Cardiac fibroblast (primary cell): ENCODE results near the gene SETSIP.
A peak's percentile ranks its signal among the peaks of the same experiment; 100 is the strongest.
"Not testable (repeated sequence)": the region's sequence is repeated elsewhere in the genome, so short reads cannot be mapped to it uniquely, and the experiment has no call there.

Experiments used
- DNase-seq, 2 donors: peaks; one replicate each; pipeline versions ENCODE4 v3.0.0 to v3.0.0-alpha.2; 2010; ENCODE audit warnings: low read depth in 2 of 2
- H3K4me3 ChIP-seq, 2 donors: replicated peaks in 1 of 2; 1 replicate in 1 of 2; 2 replicates in 1 of 2; pipeline ENCODE4 v1.5.1; 2011; ENCODE audit warnings: low read depth in 2 of 2, low read length in 2 of 2, mild to moderate bottlenecking in 2 of 2, moderate library complexity in 1 of 2
- TF ChIP-seq, protein P1 (sequence below): IDR thresholded peaks from one replicate; pipeline ENCODE4 v1.5.1; 2011; ENCODE audit warnings: low read depth, mild to moderate bottlenecking, low read length, inconsistent platforms

The SETSIP gene

DNA sequence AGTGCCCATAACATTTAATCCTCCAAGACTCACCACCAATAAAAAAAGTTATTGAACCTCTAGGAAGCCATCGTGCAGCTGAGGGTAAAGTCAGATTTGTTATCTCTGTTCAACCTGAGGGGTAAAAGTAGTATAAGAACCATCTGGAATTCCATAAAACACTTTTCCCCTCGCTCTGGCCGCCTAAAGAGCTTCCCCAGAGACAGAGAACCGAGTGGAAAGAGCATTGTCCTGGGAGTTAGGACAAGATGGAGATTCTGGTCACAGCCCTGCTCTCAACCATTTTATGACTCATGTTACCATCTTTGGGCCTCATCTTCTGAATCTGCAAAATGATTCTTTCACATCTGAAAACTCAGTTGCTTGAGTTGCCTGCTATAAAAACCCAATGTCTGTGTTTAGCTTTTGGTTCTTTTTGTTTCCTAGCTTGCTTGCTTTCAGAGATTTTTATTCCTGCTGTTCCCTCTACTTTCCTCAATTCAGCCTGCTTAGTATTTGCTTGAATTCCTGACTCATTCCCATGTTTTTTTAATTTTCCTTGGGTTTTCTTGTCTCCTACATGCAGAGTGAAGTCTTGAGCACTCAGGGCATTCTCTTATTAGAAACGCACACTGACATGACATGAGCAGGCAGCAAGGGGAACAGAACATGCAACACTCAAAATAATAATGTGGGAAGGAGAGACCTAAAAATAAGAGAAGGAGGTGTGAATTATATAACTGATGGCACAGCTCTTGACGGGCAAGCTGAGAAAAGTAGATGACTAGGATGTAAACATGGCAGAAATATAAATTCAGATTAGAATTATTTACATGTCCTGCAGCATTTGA, 43.7 kb downstream of the SETSIP start:
- no peak for DNase-seq
- TF ChIP-seq, protein P1, sequence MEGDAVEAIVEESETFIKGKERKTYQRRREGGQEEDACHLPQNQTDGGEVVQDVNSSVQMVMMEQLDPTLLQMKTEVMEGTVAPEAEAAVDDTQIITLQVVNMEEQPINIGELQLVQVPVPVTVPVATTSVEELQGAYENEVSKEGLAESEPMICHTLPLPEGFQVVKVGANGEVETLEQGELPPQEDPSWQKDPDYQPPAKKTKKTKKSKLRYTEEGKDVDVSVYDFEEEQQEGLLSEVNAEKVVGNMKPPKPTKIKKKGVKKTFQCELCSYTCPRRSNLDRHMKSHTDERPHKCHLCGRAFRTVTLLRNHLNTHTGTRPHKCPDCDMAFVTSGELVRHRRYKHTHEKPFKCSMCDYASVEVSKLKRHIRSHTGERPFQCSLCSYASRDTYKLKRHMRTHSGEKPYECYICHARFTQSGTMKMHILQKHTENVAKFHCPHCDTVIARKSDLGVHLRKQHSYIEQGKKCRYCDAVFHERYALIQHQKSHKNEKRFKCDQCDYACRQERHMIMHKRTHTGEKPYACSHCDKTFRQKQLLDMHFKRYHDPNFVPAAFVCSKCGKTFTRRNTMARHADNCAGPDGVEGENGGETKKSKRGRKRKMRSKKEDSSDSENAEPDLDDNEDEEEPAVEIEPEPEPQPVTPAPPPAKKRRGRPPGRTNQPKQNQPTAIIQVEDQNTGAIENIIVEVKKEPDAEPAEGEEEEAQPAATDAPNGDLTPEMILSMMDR = no peak
- H3K4me3 ChIP-seq = no peak overlapping the region

DNA sequence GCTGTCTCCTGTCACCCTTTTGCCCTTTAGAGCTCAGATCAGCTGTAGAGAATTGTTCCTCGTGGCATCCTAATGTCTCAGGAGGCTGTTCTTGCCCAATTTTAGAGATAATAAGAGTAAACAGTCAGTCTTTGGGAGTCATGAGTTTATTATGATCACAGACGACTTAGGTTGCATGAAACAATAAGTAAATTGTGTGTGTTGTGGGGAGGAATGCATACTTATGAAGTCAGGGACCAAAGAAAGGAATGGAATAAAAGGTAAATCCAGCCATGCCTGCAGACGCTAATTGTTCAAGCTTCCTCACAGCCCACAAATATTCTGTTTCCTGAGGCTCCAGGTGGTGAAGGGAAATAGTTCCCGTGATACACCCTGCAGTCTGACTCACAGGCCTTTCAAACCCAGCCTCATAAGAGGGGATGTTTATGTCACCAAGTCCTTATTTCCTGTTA, 44.5 kb downstream of the SETSIP start:
- H3K4me3 ChIP-seq = peak overlapping the region in 1 of 2 donors; percentile 59
- TF ChIP-seq, protein P1 = no peak
- DNase-seq = peak; percentile 3 to 54

DNA sequence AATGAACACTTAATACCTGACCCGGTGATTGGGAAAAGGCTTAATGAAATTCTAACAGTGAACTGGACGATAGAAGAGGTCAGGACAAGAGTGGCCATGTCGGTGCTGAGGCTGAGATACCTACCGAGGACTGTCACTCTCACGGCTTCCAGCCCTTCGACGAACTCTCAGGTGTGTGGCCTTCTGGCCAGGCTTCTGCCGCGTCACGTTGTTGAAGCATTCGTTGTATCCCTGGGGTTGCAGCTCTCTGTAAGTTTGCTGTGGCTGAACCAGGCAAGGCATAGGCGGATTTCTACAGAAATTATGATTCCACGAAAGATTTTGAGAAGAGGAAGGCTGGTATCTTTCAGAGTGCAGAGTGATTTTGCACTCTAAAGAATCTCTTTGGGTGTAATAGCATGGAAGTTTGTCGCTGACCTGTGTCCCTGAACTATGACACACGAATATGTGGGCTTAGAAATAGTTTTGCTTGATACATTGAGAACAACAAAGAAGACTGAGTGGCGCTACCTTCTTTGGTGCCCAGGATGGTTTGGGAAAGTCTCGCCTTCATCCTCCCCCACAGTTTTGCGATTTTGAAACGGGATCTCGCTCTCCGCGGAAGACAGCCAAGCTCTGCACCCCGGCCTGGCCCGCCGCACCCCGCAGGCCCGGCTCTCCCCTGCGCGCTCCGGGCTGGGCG, 45.8 kb downstream of the SETSIP start:
- DNase-seq = peak in 1 of 2 donors; percentile 1
- peak overlapping the region; percentile 21 to 59 for H3K4me3 ChIP-seq
- TF ChIP-seq, protein P1 = no peak

DNA sequence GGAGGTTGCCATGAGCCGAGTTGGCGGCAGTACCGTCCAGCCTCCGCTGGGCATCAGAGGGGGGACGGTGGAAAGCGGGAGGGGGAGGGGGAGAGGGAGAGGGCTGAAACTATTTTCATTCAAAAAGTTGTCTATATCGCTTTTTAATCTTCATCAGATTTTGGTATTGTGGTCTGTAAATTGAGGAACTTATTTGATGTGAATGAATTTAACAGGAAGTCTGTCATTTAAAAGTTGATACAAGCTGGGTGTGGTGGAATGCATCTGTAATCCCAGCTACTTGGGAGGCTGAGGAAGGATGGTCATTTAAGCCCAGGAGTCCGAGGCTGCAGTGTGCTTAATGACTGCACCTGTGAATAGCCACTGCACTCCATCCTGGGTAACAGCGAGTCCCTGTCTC, 48.4 kb downstream of the SETSIP start:
- no peak overlapping the region for H3K4me3 ChIP-seq
- TF ChIP-seq, protein P1 = no peak
- no peak for DNase-seq

DNA sequence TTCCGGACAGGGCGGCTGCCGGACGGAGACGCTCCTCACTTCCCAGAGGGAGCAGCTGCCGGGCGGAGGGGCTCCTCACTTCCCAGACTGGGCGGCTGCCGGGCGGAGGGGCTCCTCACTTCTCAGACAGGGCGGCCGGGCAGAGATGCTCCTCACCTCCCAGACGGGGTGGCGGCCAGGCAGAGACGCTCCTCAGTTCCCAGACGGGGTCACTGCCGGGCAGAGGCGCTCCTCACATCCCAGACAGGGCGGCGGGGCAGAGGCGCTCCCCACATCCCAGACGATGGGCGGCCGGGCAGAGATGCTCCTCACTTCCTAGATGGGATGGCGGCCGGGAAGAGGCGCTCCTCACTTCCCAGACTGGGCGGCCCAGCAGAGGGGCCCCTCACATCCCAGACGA, 49.2 kb downstream of the SETSIP start:
- H3K4me3 ChIP-seq, DNase-seq: not testable (repeated sequence)
